ENCODE data around the gene DLG2. TPM values are rescaled to one million over a fixed set of nuclear protein-coding genes. Genes with fewer than 3 reads are reported as not detected.

Gene DLG2
- total RNA-seq, 4 donors from 2014 or later = 0.18 to 8.3 (median 2.5) TPM

- no peaks in the 10 kb centered on the region for H3K9me3 ChIP-seq
- no peaks in the 10 kb centered on the region for H3K36me3 ChIP-seq
- H3K4me3 ChIP-seq = no peak overlapping the region
- no peaks in the 10 kb centered on the region for H3K27me3 ChIP-seq
- no peaks in the 10 kb centered on the region for H3K4me1 ChIP-seq
- no peak overlapping the region for H3K27ac ChIP-seq
- no peak for DNase-seq
- no peak for TF ChIP-seq CTCF (IDR thresholded peaks at IDR 0.05)
- no peak for TF ChIP-seq POLR2A (IDR thresholded peaks at IDR 0.05)
Observed at GRCh38 chr11:84865791-84866535, 761.2 kb downstream of the DLG2 start.

- H3K27ac ChIP-seq = no peak overlapping the region
- no peak for DNase-seq
- no peaks in the 10 kb centered on the region for H3K36me3 ChIP-seq
- no peaks in the 10 kb centered on the region for H3K4me1 ChIP-seq
- H3K9me3 ChIP-seq = no peaks in the 10 kb centered on the region
- no peaks in the 10 kb centered on the region for H3K27me3 ChIP-seq
- H3K4me3 ChIP-seq = no peak overlapping the region
- TF ChIP-seq POLR2A (IDR thresholded peaks at IDR 0.05) (no peak), CTCF (IDR thresholded peaks at IDR 0.05) (no peak)
Observed at GRCh38 chr11:84865257-84865656, 761.9 kb downstream of the DLG2 start.

- H3K4me1 ChIP-seq = no peaks in the 10 kb centered on the region
- H3K36me3 ChIP-seq = no peaks in the 10 kb centered on the region
- no peak for DNase-seq
- H3K9me3 ChIP-seq = no peaks in the 10 kb centered on the region
- H3K27me3 ChIP-seq = no peaks in the 10 kb centered on the region
- no peak overlapping the region for H3K4me3 ChIP-seq
- no peak overlapping the region for H3K27ac ChIP-seq
- no peak for TF ChIP-seq CTCF (IDR thresholded peaks at IDR 0.05)
- TF ChIP-seq POLR2A (IDR thresholded peaks at IDR 0.05) = no peak
Observed at GRCh38 chr11:84857746-84858145, 769.4 kb downstream of the DLG2 start.

- Histone ChIP-seq H3K27ac (no peak overlapping the region), H3K36me3 (no peaks in the 10 kb centered on the region), H3K4me1 (no peaks in the 10 kb centered on the region), H3K9me3 (no peaks in the 10 kb centered on the region), H3K4me3 (no peak overlapping the region), H3K27me3 (no peaks in the 10 kb centered on the region)
- DNase-seq = no peak
- no peak for TF ChIP-seq CTCF (IDR thresholded peaks at IDR 0.05)
- no peak for TF ChIP-seq POLR2A (IDR thresholded peaks at IDR 0.05)
Observed at GRCh38 chr11:84855508-84856245, 771.5 kb downstream of the DLG2 start.

GRCh38 chr11:84854498-84854880 is 772.7 kb downstream of the DLG2 start:
- Histone ChIP-seq H3K27me3 (no peaks in the 10 kb centered on the region), H3K4me1 (no peaks in the 10 kb centered on the region), H3K9me3 (no peaks in the 10 kb centered on the region), H3K27ac (no peak overlapping the region), H3K4me3 (no peak overlapping the region), H3K36me3 (no peaks in the 10 kb centered on the region)
- DNase-seq = no peak
- TF ChIP-seq CTCF (IDR thresholded peaks at IDR 0.05) = no peak
